Measurements from ENCODE around the gene SSH2. TPM values are rescaled to one million over a fixed set of nuclear protein-coding genes. Genes with fewer than 3 reads are reported as not detected.

SSH2 gene
- total and polyA plus RNA-seq, 2 of the 13 experiments (the other 11 are each of a cell fraction or from before 2014, with no cell fraction given) = 6.0 to 6.4 TPM

DNA sequence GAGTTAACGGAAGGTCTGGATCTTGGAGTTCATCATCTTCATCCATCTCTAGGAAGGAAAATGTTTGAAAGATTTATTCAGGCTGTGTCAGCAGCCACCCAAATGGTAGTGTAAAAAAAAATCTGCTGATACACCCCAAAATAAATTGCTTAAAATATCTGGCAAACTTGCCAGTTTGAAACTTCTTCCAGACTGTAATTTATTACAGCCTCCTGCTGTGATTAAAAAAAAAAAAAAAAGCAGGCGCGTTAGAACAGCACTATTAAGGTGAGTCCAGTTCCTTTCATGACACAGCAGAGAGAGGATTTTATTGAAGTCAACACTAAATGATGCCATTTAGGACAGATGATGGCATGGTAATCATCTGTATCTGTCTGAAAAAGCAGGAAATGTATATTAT, 166.8 kb downstream of the SSH2 start:
- no peaks in the 10 kb centered on the region for H3K79me2 ChIP-seq (ENCODE audit: insufficient read depth, low read length)
- H3K27me3 ChIP-seq (ENCODE audit: control insufficient read depth in 1 of 2, insufficient read depth in 2 of 2, low read length in 2 of 2) = no peaks in the 10 kb centered on the region
- no peak overlapping the region for H3K4me2 ChIP-seq (ENCODE audit: low read depth, low read length)
- DNase-seq (ENCODE audit: low spot score) (no peak), ATAC-seq (no peak), FAIRE-seq (no peak)
- intact Hi-C loops (cut with micrococcal nuclease; ENCODE audit: unreplicated experiment) = loop anchor here (5.0 kb wide), 1 partner anchor 141 kb away; the partner anchor contains the start of gene CORO6
- H3K36me3 ChIP-seq (replicated peaks in 1 of 2; ENCODE audit: control insufficient read depth in 1 of 2, insufficient read depth in 2 of 2, low read length in 2 of 2) = no peaks in the 10 kb centered on the region
- TF ChIP-seq NAIF1 (CRISPR knock-in tag; IDR thresholded peaks at IDR 0.05; ENCODE audit: borderline replicate concordance) (no peak), CBX1 (IDR thresholded peaks at IDR 0.05; ENCODE audit: low read depth) (no peak), ZNF816 (CRISPR knock-in tag; IDR thresholded peaks at IDR 0.05; ENCODE audit: borderline replicate concordance) (no peak), ATAD3A (CRISPR knock-in tag; IDR thresholded peaks at IDR 0.05) (no peak), MAFF (IDR thresholded peaks at IDR 0.05; ENCODE audit: low read depth, low read length) (no peak)
- TF ChIP-seq, protein P1, sequence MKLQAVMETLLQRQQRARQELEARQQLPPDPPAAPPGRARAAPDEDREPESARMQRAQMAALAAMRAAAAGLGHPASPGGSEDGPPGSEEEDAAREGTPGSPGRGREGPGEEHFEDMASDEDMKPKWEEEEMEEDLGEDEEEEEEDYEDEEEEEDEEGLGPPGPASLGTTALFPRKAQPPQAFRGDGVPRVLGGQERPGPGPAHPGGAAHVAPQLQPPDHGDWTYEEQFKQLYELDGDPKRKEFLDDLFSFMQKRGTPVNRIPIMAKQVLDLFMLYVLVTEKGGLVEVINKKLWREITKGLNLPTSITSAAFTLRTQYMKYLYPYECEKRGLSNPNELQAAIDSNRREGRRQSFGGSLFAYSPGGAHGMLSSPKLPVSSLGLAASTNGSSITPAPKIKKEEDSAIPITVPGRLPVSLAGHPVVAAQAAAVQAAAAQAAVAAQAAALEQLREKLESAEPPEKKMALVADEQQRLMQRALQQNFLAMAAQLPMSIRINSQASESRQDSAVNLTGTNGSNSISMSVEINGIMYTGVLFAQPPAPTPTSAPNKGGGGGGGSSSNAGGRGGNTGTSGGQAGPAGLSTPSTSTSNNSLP (IDR thresholded peaks at IDR 0.05; ENCODE audit: low read depth, low read length) = no peak
- TF ChIP-seq, protein P2, sequence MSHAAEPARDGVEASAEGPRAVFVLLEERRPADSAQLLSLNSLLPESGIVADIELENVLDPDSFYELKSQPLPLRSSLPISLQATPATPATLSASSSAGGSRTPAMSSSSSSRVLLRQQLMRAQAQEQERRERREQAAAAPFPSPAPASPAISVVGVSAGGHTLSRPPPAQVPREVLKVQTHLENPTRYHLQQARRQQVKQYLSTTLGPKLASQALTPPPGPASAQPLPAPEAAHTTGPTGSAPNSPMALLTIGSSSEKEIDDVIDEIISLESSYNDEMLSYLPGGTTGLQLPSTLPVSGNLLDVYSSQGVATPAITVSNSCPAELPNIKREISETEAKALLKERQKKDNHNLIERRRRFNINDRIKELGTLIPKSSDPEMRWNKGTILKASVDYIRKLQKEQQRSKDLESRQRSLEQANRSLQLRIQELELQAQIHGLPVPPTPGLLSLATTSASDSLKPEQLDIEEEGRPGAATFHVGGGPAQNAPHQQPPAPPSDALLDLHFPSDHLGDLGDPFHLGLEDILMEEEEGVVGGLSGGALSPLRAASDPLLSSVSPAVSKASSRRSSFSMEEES (CRISPR knock-in tag; IDR thresholded peaks at IDR 0.05) = no peak
- BruUV-seq (replicated peaks) = no TSS peak
- H4K20me1 ChIP-seq (ENCODE audit: insufficient read depth, low read length) = no peaks in the 10 kb centered on the region
- no peak overlapping the region for H3K27ac ChIP-seq (ENCODE audit: extremely low read length, insufficient read depth, low read length)
- no peaks in the 10 kb centered on the region for H3K9me3 ChIP-seq (ENCODE audit: low read length)
- H3K4me1 ChIP-seq (ENCODE audit: insufficient read depth, low read length) = peaks cover 20% of the 10 kb centered on the region
- no peak overlapping the region for H3K9ac ChIP-seq (ENCODE audit: insufficient read depth, low read depth, low read length)
- 88% methylated on average over 3 of the region's 3 CpGs for WGBS (ENCODE audit: low lambda C conversion rate)
- ChIA-PET POLR2A (no interaction called here), CTCF (ENCODE audit: low intra/inter-chr PET ratio, low total read pairs) (no interaction called here)
- H2AFZ ChIP-seq (ENCODE audit: low read length) = no peak overlapping the region
- in situ Hi-C loops (cut with HindIII; ENCODE audit: extremely low pct_ligation_motif_present, low pct_unique_long_range_greater_than_20kb) = no loop called here
- H3K4me3 ChIP-seq (replicated peaks in 1 of 3; ENCODE audit: insufficient read depth in 1 of 3, low read depth in 2 of 3, low read length in 3 of 3) = no peak overlapping the region

All from HepG2 (cell line).